Testis (tissue), 2 donors: Measurements from ENCODE around the gene FAM131C.

ENCODE experiments used
- POLR2A ChIP-seq: fragments of 450-650 bp; IDR thresholded peaks from one replicate; pipeline ENCODE4 v1.6.1; 2017; ENCODE audit warnings: antibody characterized with exemption, mild to moderate bottlenecking, moderate library complexity
- TF ChIP-seq, protein P1 (sequence below), 3 experiments: fragments of 450-650 bp in 2 of 3; fragments of 200-600 bp in 1 of 3; sonication (generic) in 1 of 3; IDR thresholded peaks; one replicate each; pipeline ENCODE4 v1.5.1; 2016 to 2019; ENCODE audit warnings: antibody characterized with exemption in 3 of 3, mild to moderate bottlenecking in 2 of 3, moderate library complexity in 1 of 3

DNA sequence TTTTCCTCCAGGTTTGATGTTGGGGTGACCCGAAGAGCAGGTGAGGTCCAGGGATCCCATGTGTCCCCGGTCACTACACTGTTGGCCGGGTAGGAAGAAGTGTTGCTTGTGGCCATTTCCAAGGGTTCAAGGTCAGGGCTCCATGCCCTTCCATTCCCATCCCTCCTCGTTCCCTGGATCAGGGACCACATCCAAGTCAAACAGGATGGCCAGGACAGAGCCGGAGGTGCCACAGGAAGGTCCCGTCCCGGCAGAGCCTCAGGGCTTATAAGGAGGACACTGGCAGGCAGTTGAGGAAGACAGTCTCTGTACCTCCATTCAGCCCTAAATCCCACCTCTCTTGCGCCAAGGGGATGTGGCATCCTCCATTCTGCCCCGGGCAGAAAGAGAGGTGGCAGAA is 22.0 kb upstream of the FAM131C start:
- TF ChIP-seq, protein P1, sequence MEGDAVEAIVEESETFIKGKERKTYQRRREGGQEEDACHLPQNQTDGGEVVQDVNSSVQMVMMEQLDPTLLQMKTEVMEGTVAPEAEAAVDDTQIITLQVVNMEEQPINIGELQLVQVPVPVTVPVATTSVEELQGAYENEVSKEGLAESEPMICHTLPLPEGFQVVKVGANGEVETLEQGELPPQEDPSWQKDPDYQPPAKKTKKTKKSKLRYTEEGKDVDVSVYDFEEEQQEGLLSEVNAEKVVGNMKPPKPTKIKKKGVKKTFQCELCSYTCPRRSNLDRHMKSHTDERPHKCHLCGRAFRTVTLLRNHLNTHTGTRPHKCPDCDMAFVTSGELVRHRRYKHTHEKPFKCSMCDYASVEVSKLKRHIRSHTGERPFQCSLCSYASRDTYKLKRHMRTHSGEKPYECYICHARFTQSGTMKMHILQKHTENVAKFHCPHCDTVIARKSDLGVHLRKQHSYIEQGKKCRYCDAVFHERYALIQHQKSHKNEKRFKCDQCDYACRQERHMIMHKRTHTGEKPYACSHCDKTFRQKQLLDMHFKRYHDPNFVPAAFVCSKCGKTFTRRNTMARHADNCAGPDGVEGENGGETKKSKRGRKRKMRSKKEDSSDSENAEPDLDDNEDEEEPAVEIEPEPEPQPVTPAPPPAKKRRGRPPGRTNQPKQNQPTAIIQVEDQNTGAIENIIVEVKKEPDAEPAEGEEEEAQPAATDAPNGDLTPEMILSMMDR (IDR thresholded peaks at IDR 0.05) = no peak
- no peak for TF ChIP-seq POLR2A
